Thyroid gland (tissue), 4 donors: ENCODE results near the gene GRIN2B.

Source experiments
- POLR2A ChIP-seq, 2 donors: fragments of 450-650 bp; IDR thresholded peaks; one replicate each; pipeline ENCODE4 v1.6.1; 2017; ENCODE audit warnings: antibody characterized with exemption in 2 of 2, mild to moderate bottlenecking in 2 of 2, moderate library complexity in 1 of 2
- TF ChIP-seq, protein P1 (sequence below), 6 experiments: fragments of 200-600 bp in 3 of 6; fragments of 450-650 bp in 3 of 6; sonication (generic) in 3 of 6; IDR thresholded peaks; one replicate each; pipeline ENCODE4 v1.5.1; 2016 to 2019; ENCODE audit warnings: antibody characterized with exemption in 6 of 6, mild to moderate bottlenecking in 2 of 6, inconsistent platforms in 1 of 6, moderate library complexity in 1 of 6

DNA sequence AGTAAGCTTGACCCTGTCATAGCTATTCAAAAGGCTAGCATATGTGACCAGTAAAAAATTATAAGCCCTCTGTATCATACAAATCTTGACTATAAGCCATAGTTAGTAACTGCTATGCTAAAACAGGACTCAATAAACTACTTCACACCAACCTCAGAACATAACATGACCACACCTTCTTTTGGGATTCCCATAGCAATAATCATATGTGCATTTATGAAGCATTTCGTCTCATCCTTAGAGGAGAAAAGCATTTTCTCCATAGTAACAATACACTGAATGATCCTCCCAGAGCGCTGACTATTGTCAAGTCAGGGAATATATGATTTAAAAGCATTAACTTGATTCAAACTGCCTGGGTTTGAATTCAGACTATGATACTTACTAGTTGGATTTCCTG is 46.2 kb downstream of the GRIN2B start:
- TF ChIP-seq, protein P1, sequence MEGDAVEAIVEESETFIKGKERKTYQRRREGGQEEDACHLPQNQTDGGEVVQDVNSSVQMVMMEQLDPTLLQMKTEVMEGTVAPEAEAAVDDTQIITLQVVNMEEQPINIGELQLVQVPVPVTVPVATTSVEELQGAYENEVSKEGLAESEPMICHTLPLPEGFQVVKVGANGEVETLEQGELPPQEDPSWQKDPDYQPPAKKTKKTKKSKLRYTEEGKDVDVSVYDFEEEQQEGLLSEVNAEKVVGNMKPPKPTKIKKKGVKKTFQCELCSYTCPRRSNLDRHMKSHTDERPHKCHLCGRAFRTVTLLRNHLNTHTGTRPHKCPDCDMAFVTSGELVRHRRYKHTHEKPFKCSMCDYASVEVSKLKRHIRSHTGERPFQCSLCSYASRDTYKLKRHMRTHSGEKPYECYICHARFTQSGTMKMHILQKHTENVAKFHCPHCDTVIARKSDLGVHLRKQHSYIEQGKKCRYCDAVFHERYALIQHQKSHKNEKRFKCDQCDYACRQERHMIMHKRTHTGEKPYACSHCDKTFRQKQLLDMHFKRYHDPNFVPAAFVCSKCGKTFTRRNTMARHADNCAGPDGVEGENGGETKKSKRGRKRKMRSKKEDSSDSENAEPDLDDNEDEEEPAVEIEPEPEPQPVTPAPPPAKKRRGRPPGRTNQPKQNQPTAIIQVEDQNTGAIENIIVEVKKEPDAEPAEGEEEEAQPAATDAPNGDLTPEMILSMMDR (IDR thresholded peaks at IDR 0.05): no peak
- no peak for TF ChIP-seq POLR2A (IDR thresholded peaks at IDR 0.05)
